AG08395 (cell line): ENCODE results near the gene C3orf52.
A peak's percentile ranks its signal among the peaks of the same experiment; 100 is the strongest.
"Not testable (repeated sequence)": the region's sequence is repeated elsewhere in the genome, so short reads cannot be mapped to it uniquely, and the experiment has no call there.

Source experiments
- DNase-seq: peaks from one replicate; pipeline ENCODE4 v3.0.0; 2012; ENCODE audit warnings: mixed read lengths, low spot score

C3orf52 gene

DNA sequence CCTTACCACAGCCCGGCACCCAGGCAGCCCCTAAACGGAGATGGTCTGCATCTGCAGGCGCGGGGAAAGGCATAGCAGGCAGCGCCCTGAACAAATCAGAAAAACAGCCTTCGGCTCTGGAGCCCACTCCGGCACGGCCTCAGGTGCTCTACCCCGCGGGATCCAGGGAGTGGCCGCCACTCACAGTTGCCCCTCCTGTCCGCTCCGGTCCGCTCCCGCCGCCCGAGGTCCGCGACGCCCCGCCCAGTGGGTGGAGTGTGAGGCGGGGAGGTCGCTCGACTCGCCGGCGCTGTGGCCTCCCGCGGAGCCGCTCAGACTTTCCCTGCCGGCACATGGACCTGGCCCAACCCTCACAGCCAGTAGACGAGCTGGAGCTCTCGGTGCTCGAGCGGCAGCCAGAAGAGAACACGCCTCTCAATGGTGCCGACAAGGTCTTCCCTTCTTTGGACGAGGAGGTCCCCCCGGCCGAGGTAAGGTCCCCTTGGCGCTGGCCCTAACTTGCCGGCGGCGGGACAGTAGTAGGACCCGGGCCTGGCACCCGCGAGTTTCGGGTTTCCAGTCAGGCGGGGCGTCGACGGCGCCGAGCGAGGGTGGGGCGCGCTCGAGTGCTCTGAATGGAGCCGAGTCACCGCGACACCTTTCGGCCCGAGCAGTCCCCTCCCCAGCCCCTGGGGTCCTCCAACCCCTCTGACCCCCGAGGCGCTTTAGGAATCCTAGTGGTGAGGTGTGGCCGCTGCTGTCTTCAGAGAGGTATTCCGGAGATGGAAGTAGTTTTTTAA is at the start of gene C3orf52:
Gene C3orf52 (plus strand): TSS at position 314 of the 779 bp plus-strand sequence. CDS start 19 bp downstream, at position 333.
- peak; percentile 92 for DNase-seq

- not testable (repeated sequence) for DNase-seq
These were observed 49.0 kb upstream of the C3orf52 start for GRCh38 chr3:112037194-112037593.

GRCh38 chr3:112038863-112039262 is 47.3 kb upstream of the C3orf52 start:
- no peak for DNase-seq

- DNase-seq, result no peak
These were observed 44.9 kb upstream of the C3orf52 start for GRCh38 chr3:112041321-112041720.

- no peak for DNase-seq
These were observed 43.3 kb upstream of the C3orf52 start for GRCh38 chr3:112042842-112043280.

- peak; percentile 86 for DNase-seq
These were observed 42.5 kb upstream of the C3orf52 start for GRCh38 chr3:112043621-112044201.

- no peak for DNase-seq
These were observed 39.6 kb upstream of the C3orf52 start for GRCh38 chr3:112046599-112046998.

GRCh38 chr3:112047264-112047663 is 38.9 kb upstream of the C3orf52 start:
- DNase-seq, result no peak

GRCh38 chr3:112048911-112049310 is 37.3 kb upstream of the C3orf52 start:
- DNase-seq, result no peak

DNA sequence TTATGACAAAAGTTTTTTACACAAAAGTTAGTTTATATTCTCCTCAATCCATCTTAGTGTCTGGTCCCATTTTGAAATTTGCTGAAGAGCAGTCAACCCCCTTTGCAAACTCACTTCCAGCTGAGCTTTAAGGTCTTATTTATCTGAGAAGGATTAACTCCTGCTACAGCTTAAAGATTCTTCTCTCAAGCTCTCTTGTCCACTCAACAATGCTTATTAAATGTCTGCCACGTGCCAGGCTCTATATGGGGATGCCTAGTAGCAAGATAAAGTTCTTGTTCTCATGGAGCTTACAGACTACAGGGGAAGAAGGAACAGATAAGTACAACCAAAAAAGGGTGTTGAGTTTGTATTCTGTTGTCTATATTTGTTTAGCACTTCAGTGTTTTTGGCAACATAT is 33.0 kb upstream of the C3orf52 start:
- no peak for DNase-seq

- DNase-seq, result no peak
These were observed 29.7 kb upstream of the C3orf52 start for GRCh38 chr3:112056451-112056929.

- DNase-seq, result no peak
These were observed 26.7 kb upstream of the C3orf52 start for GRCh38 chr3:112059497-112059896.

DNA sequence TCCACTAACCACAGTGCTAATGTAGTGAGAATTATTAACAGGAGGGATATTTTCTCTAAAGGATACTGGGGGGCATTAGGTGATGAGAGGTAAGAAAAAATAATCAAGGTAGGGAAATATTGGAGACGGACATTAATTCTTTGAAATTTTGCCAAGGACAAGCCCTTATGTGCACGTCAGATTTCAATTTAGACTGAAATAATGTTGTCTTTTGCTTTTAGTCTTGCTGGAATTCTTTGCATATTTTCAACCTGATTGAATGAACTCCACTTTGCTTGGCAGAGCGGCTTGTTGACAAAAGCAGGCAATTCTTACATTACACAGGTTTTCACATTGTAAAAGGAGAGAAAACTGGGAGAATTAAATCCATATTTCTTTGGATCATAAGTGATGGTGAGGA is 25.0 kb upstream of the C3orf52 start:
- DNase-seq, result peak; percentile 28

DNA sequence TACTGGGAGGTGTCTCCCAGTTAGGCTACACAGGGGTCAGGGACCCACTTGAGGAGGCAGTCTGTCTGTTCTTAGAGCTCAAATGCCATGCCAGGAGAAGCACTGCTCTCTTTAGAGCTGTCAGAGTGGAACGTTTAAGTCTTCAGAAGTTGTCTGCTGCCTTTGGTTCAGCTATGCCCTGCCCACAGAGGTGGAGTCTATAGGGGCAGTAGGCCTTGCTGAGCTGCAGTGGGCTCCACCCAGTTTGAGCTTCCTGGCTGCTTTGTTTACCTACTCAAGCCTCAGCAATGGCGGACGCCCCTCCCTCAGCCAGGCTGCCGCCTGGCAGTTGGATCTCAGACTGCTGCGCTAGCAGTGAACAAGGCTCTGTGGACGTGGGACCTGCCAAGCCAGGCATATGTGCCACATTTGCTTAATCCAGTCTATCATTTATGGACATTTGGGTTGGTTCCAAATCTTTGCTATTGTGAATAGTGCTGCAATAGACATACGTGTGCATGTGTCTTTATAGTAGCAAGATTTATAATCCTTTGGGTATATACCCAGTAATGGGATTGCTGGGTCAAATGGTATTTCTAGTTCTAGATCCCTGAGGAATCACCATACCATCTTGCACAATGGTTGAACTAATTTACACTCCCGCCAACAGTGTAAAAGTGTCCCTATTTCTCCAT is 13.7 kb upstream of the C3orf52 start:
- DNase-seq, result not testable (repeated sequence)

- DNase-seq, result peak; percentile 31
These were observed 12.2 kb upstream of the C3orf52 start for GRCh38 chr3:112074006-112074405.

GRCh38 chr3:112074616-112075497 is 11.3 kb upstream of the C3orf52 start:
- DNase-seq, result peak; percentile 82

DNA sequence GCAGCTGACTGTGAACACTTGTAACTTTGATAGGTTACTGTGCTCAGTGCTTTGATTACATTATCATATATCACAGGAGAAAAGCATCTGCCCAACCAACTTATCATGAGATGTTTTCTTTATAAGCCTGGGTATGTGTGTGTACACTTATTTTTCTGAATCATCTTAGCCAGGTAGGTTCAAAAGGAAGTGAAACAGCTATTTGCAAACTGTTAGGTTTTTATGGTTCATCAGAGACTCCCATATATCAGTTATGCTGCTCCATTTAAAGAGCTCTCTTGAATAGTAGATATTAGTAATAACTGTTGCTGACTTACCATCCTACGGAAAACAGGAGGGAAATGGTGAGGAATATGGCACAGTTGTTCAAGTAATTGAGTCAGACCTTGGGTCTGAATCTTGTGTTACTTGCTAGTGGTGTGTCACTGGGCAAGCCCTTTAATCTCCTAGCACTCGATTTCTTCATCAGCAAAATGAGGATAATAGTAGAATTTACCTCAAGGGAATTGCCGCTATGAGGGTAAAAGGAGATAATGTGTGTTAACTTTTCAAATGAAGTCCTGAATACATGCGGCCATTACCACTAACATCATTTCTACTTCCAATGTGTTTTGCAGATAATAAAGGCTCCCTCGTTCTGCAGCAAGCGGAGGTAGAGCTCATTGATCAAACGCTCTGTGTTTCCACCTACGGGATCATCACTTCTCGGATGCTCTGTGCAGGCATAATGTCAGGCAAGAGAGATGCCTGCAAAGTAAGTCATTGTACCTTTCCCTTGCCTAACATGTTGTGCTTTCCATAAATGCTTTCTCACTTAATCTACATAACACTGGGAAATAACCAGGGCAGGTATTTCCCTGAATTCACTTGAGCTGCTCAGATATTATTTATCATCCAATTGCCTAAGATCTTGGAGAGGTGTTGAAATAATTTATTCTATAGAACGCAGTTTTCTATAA is 7.8 kb upstream of the C3orf52 start:
- DNase-seq, result no peak

DNA sequence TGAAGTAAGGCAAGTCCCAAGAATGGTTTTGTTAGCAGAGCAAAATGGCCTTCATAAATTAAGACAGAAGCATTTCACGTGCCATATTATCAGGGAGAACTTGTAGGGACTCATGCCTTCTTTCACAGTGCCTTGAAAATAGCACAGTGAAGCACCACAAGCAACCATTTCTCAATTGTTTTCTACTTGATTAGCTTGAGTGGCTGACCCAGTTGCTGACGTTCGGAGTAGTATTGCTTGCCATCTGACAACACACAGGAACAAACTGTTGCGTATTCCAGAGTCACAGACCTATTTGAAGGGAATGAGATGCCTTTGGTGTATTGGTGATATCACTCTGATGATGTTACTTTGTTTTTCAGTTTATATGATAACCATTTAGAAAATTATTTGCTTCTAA is 3.0 kb upstream of the C3orf52 start:
- DNase-seq, result no peak

- DNase-seq, result no peak
These were observed 1.0 kb upstream of the C3orf52 start for GRCh38 chr3:112084980-112085705.

DNA sequence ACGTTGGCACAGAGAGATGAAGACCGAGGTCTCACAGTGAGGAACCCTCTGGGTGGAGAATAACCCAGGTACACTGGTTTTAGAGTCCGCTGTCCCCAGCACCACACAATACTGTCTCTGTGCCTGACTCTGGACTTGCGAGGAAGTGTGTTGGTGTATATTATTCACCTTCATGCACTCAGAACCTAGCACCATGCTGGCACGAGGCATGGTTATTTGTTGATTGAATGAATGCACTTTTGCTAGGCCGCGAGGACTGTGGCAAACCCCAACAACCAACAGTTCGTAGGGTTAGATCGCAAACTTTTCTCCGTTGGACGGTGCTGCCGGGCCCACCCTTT is 484 bp upstream of the C3orf52 start:
- DNase-seq, result no peak
